Frontal cortex (tissue), 4 donors: ENCODE measurements around the gene CDH4. TPM values are rescaled to one million over a fixed set of nuclear protein-coding genes. Genes with fewer than 3 reads are reported as not detected.

Experiments
- DNase-seq, 2 donors: peaks; one replicate each; pipeline ENCODE4 v3.0.0; 2012; ENCODE audit warnings: low spot score in 2 of 2
- FAIRE-seq: peaks from 2 replicates; lab custom pipeline; 2012; peaks lifted over from hg19 to GRCh38; lab: Jason Lieb, UNC
- total RNA-seq: library from RNA; depleted of rRNA; stranded (reverse); fragments of >200 nt; gene quantifications from one replicate; pipeline ENCODE4 v1.2.3, GENCODE V29; 2014
- donor health status: control.
- donor health status: control.
- donor health status: control.

Gene CDH4
- total RNA-seq, 1 donor from 2014 or later, result 22.8 TPM

- DNase-seq (no peak), FAIRE-seq (no peak)
These were observed 443.7 kb downstream of the CDH4 start for GRCh38 chr20:61695741-61696140.

- FAIRE-seq, result no peak
These were observed 444.2 kb downstream of the CDH4 start for GRCh38 chr20:61696181-61696735.

GRCh38 chr20:61697666-61698597, 445.9 kb downstream of the CDH4 start:
- no peak for FAIRE-seq

More at GRCh38 chr20:61696181-61696735, 444.2 kb downstream of the CDH4 start:
- DNase-seq, result no peak

GRCh38 chr20:61698598-61699494, 446.8 kb downstream of the CDH4 start:
- DNase-seq, result no peak

More at GRCh38 chr20:61697666-61698597, 445.9 kb downstream of the CDH4 start:
- no peak for DNase-seq

GRCh38 chr20:61699495-61700374, 447.7 kb downstream of the CDH4 start:
- FAIRE-seq (no peak), DNase-seq (no peak)

More at GRCh38 chr20:61698598-61699494, 446.8 kb downstream of the CDH4 start:
- no peak for FAIRE-seq

- FAIRE-seq, result no peak
- no peak for DNase-seq
These were observed 448.6 kb downstream of the CDH4 start for GRCh38 chr20:61700595-61701140.

GRCh38 chr20:61701401-61701800, 449.3 kb downstream of the CDH4 start:
- FAIRE-seq, result no peak
- DNase-seq, result no peak

- no peak for FAIRE-seq
- DNase-seq, result no peak
These were observed 449.7 kb downstream of the CDH4 start for GRCh38 chr20:61701802-61702201.

- DNase-seq (no peak), FAIRE-seq (no peak)
These were observed 450.2 kb downstream of the CDH4 start for GRCh38 chr20:61702246-61702645.

- no peak for FAIRE-seq
- DNase-seq, result no peak
These were observed 452.6 kb downstream of the CDH4 start for GRCh38 chr20:61704661-61705060.

GRCh38 chr20:61705386-61706258, 453.6 kb downstream of the CDH4 start:
- no peak for DNase-seq
- no peak for FAIRE-seq

GRCh38 chr20:61706259-61706961, 454.3 kb downstream of the CDH4 start:
- no peak for DNase-seq
- FAIRE-seq, result no peak

- no peak for FAIRE-seq
These were observed 456.8 kb downstream of the CDH4 start for GRCh38 chr20:61708891-61709290.

GRCh38 chr20:61710108-61710507, 458.0 kb downstream of the CDH4 start:
- FAIRE-seq (no peak), DNase-seq (no peak)

More at GRCh38 chr20:61708891-61709290, 456.8 kb downstream of the CDH4 start:
- no peak for DNase-seq

- FAIRE-seq, result no peak
- no peak for DNase-seq
These were observed 460.6 kb downstream of the CDH4 start for GRCh38 chr20:61712688-61713087.

GRCh38 chr20:61718361-61719005, 466.4 kb downstream of the CDH4 start:
- DNase-seq (no peak), FAIRE-seq (no peak)
